Mucosa of rectum (tissue), 2 donors: ENCODE results near the gene GPX3.

ENCODE experiments used
- H3K27ac ChIP-seq, 2 donors: one replicate each; pipeline ENCODE4 v1.7.0; 2013; ENCODE audit warnings: inconsistent platforms in 2 of 2, low read depth in 2 of 2, low read length in 2 of 2
- H3K27me3 ChIP-seq, 2 donors: one replicate each; pipeline ENCODE4 v1.7.0; 2013; ENCODE audit warnings: low read length in 2 of 2; ENCODE audit not compliant: control insufficient read depth in 2 of 2, insufficient read depth in 2 of 2
- H3K36me3 ChIP-seq, 2 donors: one replicate each; pipeline ENCODE4 v1.7.0; 2013; ENCODE audit warnings: low read length in 2 of 2; ENCODE audit not compliant: control insufficient read depth in 2 of 2, insufficient read depth in 2 of 2
- H3K4me1 ChIP-seq, 2 donors: one replicate each; pipeline ENCODE4 v1.7.0; 2013; ENCODE audit warnings: low read length in 2 of 2, mild to moderate bottlenecking in 1 of 2; ENCODE audit not compliant: control insufficient read depth in 2 of 2, insufficient read depth in 2 of 2
- H3K4me3 ChIP-seq, 2 donors: one replicate each; pipeline ENCODE4 v1.7.0; 2013; ENCODE audit warnings: low read length in 2 of 2
- H3K9ac ChIP-seq, 2 donors: one replicate each; pipeline ENCODE4 v1.7.0; 2013; ENCODE audit warnings: low read length in 2 of 2, low read depth in 1 of 2, mild to moderate bottlenecking in 1 of 2
- H3K9me3 ChIP-seq, 2 donors: one replicate each; pipeline ENCODE4 v1.7.0; 2013; ENCODE audit warnings: low read length in 2 of 2; ENCODE audit not compliant: control insufficient read depth in 2 of 2
- donor health status: healthy.
- donor health status: Normal muscosa, but diverticular disease.

The GPX3 gene

GRCh38 chr5:151031554-151031953 is 11.2 kb downstream of the GPX3 start:
- Histone ChIP-seq H3K4me1 (peaks cover 8 to 9% of the 10 kb centered on the region in 2 donors), H3K36me3 (peaks cover 90% of the 10 kb centered on the region in 2 donors), H3K4me3 (no peak overlapping the region), H3K9me3 (no peaks in the 10 kb centered on the region), H3K27ac (no peak overlapping the region), H3K9ac (no peak overlapping the region), H3K27me3 (no peaks in the 10 kb centered on the region)

- Histone ChIP-seq H3K27me3 (no peaks in the 10 kb centered on the region), H3K36me3 (peaks cover 92 to 95% of the 10 kb centered on the region in 2 donors), H3K4me3 (no peak overlapping the region), H3K4me1 (peaks cover 6 to 11% of the 10 kb centered on the region in 2 donors), H3K27ac (no peak overlapping the region), H3K9ac (no peak overlapping the region), H3K9me3 (no peaks in the 10 kb centered on the region)
Observed at GRCh38 chr5:151033217-151033934, 13.0 kb downstream of the GPX3 start.

GRCh38 chr5:151034422-151035379 is 14.3 kb downstream of the GPX3 start:
- Histone ChIP-seq H3K4me1 (peaks cover 2 to 13% of the 10 kb centered on the region in 2 donors), H3K4me3 (no peak overlapping the region), H3K27me3 (no peaks in the 10 kb centered on the region), H3K27ac (no peak overlapping the region), H3K9ac (no peak overlapping the region), H3K36me3 (peaks cover 92 to 95% of the 10 kb centered on the region in 2 donors), H3K9me3 (no peaks in the 10 kb centered on the region)

GRCh38 chr5:151036556-151036955 is 16.2 kb downstream of the GPX3 start:
- Histone ChIP-seq H3K4me3 (no peak overlapping the region), H3K36me3 (peaks cover 93 to 94% of the 10 kb centered on the region in 2 donors), H3K27me3 (no peaks in the 10 kb centered on the region), H3K9ac (no peak overlapping the region), H3K9me3 (no peaks in the 10 kb centered on the region), H3K27ac (no peak overlapping the region), H3K4me1 (peaks cover 0 to 10% of the 10 kb centered on the region in 2 donors)

GRCh38 chr5:151037561-151038411 is 17.4 kb downstream of the GPX3 start:
- H3K27ac ChIP-seq: peak overlapping the region; percentile 55 to 56
- H3K9me3 ChIP-seq: no peaks in the 10 kb centered on the region
- H3K9ac ChIP-seq: no peak overlapping the region
- H3K4me3 ChIP-seq: no peak overlapping the region
- peaks cover 0 to 10% of the 10 kb centered on the region in 2 donors for H3K4me1 ChIP-seq
- H3K36me3 ChIP-seq: peaks cover 93% of the 10 kb centered on the region in 2 donors
- H3K27me3 ChIP-seq: no peaks in the 10 kb centered on the region

GRCh38 chr5:151038412-151038745 is 18.0 kb downstream of the GPX3 start:
- H3K9ac ChIP-seq: no peak overlapping the region
- peaks cover 91 to 96% of the 10 kb centered on the region in 2 donors for H3K36me3 ChIP-seq
- H3K27ac ChIP-seq: peak overlapping the region; percentile 42 to 56
- H3K4me3 ChIP-seq: no peak overlapping the region
- H3K9me3 ChIP-seq: no peaks in the 10 kb centered on the region
- H3K4me1 ChIP-seq: peaks cover 0 to 10% of the 10 kb centered on the region in 2 donors
- H3K27me3 ChIP-seq: no peaks in the 10 kb centered on the region

GRCh38 chr5:151038801-151039238 is 18.4 kb downstream of the GPX3 start:
- peaks cover 0 to 10% of the 10 kb centered on the region in 2 donors for H3K4me1 ChIP-seq
- H3K4me3 ChIP-seq: no peak overlapping the region
- H3K27ac ChIP-seq: peak overlapping the region; percentile 42 to 56
- H3K9me3 ChIP-seq: no peaks in the 10 kb centered on the region
- H3K9ac ChIP-seq: no peak overlapping the region
- peaks cover 90 to 92% of the 10 kb centered on the region in 2 donors for H3K36me3 ChIP-seq
- H3K27me3 ChIP-seq: no peaks in the 10 kb centered on the region

- no peak overlapping the region for H3K4me3 ChIP-seq
- H3K27me3 ChIP-seq: no peaks in the 10 kb centered on the region
- peaks cover 0 to 10% of the 10 kb centered on the region in 2 donors for H3K4me1 ChIP-seq
- H3K9ac ChIP-seq: no peak overlapping the region
- peak overlapping the region in 1 of 2 donors; percentile 22 for H3K27ac ChIP-seq
- H3K36me3 ChIP-seq: peaks cover 86 to 88% of the 10 kb centered on the region in 2 donors
- no peaks in the 10 kb centered on the region for H3K9me3 ChIP-seq
Observed at GRCh38 chr5:151039665-151040064, 19.3 kb downstream of the GPX3 start.

- H3K36me3 ChIP-seq: peaks cover 84 to 85% of the 10 kb centered on the region in 2 donors
- H3K4me1 ChIP-seq: peaks cover 0 to 10% of the 10 kb centered on the region in 2 donors
- peak overlapping the region in 1 of 2 donors; percentile 22 for H3K27ac ChIP-seq
- no peak overlapping the region for H3K9ac ChIP-seq
- H3K4me3 ChIP-seq: no peak overlapping the region
- H3K27me3 ChIP-seq: no peaks in the 10 kb centered on the region
- H3K9me3 ChIP-seq: no peaks in the 10 kb centered on the region
Observed at GRCh38 chr5:151040211-151040747, 19.9 kb downstream of the GPX3 start.
